ENCODE data around the gene SAAL1. TPM values are rescaled to one million over a fixed set of nuclear protein-coding genes. Genes with fewer than 3 reads are reported as not detected.

Gene SAAL1
- polyA plus RNA-seq, 1 of the 3 experiments (the other 2 are of a cell fraction): 19.6 TPM

GRCh38 chr11:18080451-18080850 lies 25.4 kb downstream of the SAAL1 start:
- Histone ChIP-seq H3K4me1 (ENCODE audit: control insufficient read depth in 1 of 2, insufficient read depth in 2 of 2, low read depth in 1 of 2, low read length in 1 of 2) (no peaks in the 10 kb centered on the region), H3K79me2 (ENCODE audit: insufficient read depth) (no peaks in the 10 kb centered on the region), H3K9me2 (no peaks in the 10 kb centered on the region), H3K27ac (ENCODE audit: low read depth in 2 of 2, low read length in 1 of 2) (no peak overlapping the region), H3F3A (replicated peaks; ENCODE audit: insufficient read depth) (no peaks in the 10 kb centered on the region), H2AFZ (ENCODE audit: low read depth) (no peak overlapping the region), H4K20me1 (ENCODE audit: insufficient read depth) (no peaks in the 10 kb centered on the region), H3K4me3 (ENCODE audit: low read depth in 2 of 2, low read length in 1 of 2) (no peak overlapping the region), H3K27me3 (ENCODE audit: insufficient read depth) (no peaks in the 10 kb centered on the region), H3K9ac (no peak overlapping the region), H3K9me3 (no peaks in the 10 kb centered on the region), H3K4me2 (no peak overlapping the region), H3K36me3 (replicated peaks in 1 of 2; ENCODE audit: control insufficient read depth in 1 of 2, insufficient read depth in 2 of 2, low read length in 1 of 2) (peaks cover 39 to 40% of the 10 kb centered on the region in 2 experiments)
- ChIA-PET POLR2A (no interaction called here), CTCF (interaction anchor here (0.7 to 1.5 kb wide), 3 partner anchors 16 to 35 kb away, joined by 3 to 5 read pairs (median 4); no protein-coding TSS in a partner anchor)
- TF ChIP-seq GATA2 (CRISPR knock-in tag; IDR thresholded peaks at IDR 0.05) (no peak), EP300 (IDR thresholded peaks at IDR 0.05; ENCODE audit: borderline replicate concordance in 1 of 2, low read depth in 1 of 2, low read length in 1 of 2) (no peak), ZBTB33 (IDR thresholded peaks at IDR 0.05; ENCODE audit: borderline replicate concordance, low read depth) (no peak), USF1 (IDR thresholded peaks at IDR 0.05; ENCODE audit: borderline replicate concordance, low read depth) (no peak)
- TF ChIP-seq, protein P1, sequence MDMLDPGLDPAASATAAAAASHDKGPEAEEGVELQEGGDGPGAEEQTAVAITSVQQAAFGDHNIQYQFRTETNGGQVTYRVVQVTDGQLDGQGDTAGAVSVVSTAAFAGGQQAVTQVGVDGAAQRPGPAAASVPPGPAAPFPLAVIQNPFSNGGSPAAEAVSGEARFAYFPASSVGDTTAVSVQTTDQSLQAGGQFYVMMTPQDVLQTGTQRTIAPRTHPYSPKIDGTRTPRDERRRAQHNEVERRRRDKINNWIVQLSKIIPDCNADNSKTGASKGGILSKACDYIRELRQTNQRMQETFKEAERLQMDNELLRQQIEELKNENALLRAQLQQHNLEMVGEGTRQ (IDR thresholded peaks at IDR 0.05; ENCODE audit: borderline replicate concordance, low read depth, low read length): no peak
- TF ChIP-seq, protein P2, sequence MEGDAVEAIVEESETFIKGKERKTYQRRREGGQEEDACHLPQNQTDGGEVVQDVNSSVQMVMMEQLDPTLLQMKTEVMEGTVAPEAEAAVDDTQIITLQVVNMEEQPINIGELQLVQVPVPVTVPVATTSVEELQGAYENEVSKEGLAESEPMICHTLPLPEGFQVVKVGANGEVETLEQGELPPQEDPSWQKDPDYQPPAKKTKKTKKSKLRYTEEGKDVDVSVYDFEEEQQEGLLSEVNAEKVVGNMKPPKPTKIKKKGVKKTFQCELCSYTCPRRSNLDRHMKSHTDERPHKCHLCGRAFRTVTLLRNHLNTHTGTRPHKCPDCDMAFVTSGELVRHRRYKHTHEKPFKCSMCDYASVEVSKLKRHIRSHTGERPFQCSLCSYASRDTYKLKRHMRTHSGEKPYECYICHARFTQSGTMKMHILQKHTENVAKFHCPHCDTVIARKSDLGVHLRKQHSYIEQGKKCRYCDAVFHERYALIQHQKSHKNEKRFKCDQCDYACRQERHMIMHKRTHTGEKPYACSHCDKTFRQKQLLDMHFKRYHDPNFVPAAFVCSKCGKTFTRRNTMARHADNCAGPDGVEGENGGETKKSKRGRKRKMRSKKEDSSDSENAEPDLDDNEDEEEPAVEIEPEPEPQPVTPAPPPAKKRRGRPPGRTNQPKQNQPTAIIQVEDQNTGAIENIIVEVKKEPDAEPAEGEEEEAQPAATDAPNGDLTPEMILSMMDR (IDR thresholded peaks at IDR 0.05): no peak
- DNase-seq: no peak
- 90% methylated on average over 4 of the region's 4 CpGs for WGBS (ENCODE audit: low lambda C conversion rate)

DNA sequence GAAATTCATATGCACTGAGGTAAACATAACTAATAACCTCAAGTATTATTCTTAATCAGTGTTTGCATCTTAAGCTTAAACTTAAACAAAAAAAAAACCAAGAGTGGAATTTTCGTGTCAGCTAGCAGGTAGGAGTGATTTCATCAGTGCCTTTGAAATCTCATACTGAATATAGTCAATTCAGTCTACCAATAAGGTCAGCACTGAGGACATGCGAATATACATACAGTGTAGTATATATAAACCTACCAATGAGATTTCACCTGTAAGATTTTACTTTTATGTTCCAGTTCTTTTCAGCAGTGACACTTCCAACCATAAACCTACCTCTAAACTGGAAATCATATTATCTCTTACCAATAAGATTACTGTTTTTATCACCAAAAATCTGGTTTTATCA lies 27.0 kb downstream of the SAAL1 start:
- 90% methylated on average over 2 of the region's 2 CpGs for WGBS (ENCODE audit: low lambda C conversion rate)
- Histone ChIP-seq H3K4me1 (ENCODE audit: control insufficient read depth in 1 of 2, insufficient read depth in 2 of 2, low read depth in 1 of 2, low read length in 1 of 2) (no peaks in the 10 kb centered on the region), H3K9ac (no peak overlapping the region), H2AFZ (ENCODE audit: low read depth) (no peak overlapping the region), H3K27me3 (ENCODE audit: insufficient read depth) (no peaks in the 10 kb centered on the region), H3K9me3 (no peaks in the 10 kb centered on the region), H3F3A (replicated peaks; ENCODE audit: insufficient read depth) (no peaks in the 10 kb centered on the region), H4K20me1 (ENCODE audit: insufficient read depth) (no peaks in the 10 kb centered on the region), H3K4me2 (no peak overlapping the region), H3K79me2 (ENCODE audit: insufficient read depth) (no peaks in the 10 kb centered on the region), H3K27ac (ENCODE audit: low read depth in 2 of 2, low read length in 1 of 2) (no peak overlapping the region), H3K9me2 (no peaks in the 10 kb centered on the region), H3K36me3 (replicated peaks in 1 of 2; ENCODE audit: control insufficient read depth in 1 of 2, insufficient read depth in 2 of 2, low read length in 1 of 2) (peaks cover 35 to 36% of the 10 kb centered on the region in 2 experiments), H3K4me3 (ENCODE audit: low read depth in 2 of 2, low read length in 1 of 2) (no peak overlapping the region)
- DNase-seq: no peak
- CTCF ChIA-PET: interaction anchor here (0.7 kb wide), 1 partner anchor 165 kb away, joined by 3 read pairs; no protein-coding TSS in a partner anchor
- POLR2A ChIA-PET: no interaction called here
- TF ChIP-seq YY1 (IDR thresholded peaks at IDR 0.05; ENCODE audit: low read depth) (no peak), RCOR1 (IDR thresholded peaks at IDR 0.05; ENCODE audit: low read length) (no peak), FOSL2 (IDR thresholded peaks at IDR 0.05; ENCODE audit: borderline replicate concordance, low read depth) (no peak), FOXM1 (IDR thresholded peaks at IDR 0.05; ENCODE audit: low read depth) (no peak), RAD21 (IDR thresholded peaks at IDR 0.05; ENCODE audit: low read length) (no peak), TCF12 (IDR thresholded peaks at IDR 0.05) (no peak), MXI1 (IDR thresholded peaks at IDR 0.05; ENCODE audit: low read depth, low read length) (no peak), USF1 (IDR thresholded peaks at IDR 0.05; ENCODE audit: borderline replicate concordance, low read depth) (no peak)
- TF ChIP-seq, protein P3, sequence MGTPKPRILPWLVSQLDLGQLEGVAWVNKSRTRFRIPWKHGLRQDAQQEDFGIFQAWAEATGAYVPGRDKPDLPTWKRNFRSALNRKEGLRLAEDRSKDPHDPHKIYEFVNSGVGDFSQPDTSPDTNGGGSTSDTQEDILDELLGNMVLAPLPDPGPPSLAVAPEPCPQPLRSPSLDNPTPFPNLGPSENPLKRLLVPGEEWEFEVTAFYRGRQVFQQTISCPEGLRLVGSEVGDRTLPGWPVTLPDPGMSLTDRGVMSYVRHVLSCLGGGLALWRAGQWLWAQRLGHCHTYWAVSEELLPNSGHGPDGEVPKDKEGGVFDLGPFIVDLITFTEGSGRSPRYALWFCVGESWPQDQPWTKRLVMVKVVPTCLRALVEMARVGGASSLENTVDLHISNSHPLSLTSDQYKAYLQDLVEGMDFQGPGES (IDR thresholded peaks at IDR 0.05; ENCODE audit: low read depth, low read length): no peak

Measured in SK-N-SH (cell line).